ENCODE data around the gene NEB. TPM values are rescaled to one million over a fixed set of nuclear protein-coding genes. Genes with fewer than 3 reads are reported as not detected.
"Not testable (repeated sequence)": the region's sequence is repeated elsewhere in the genome, so short reads cannot be mapped to it uniquely, and the experiment has no call there.

Gene NEB
- total RNA-seq, 5 donors from 2014 or later (not counting 1 experiment from before 2014, with no cell fraction given) = 0.91 to 1.4 (median 1.3) TPM

DNA sequence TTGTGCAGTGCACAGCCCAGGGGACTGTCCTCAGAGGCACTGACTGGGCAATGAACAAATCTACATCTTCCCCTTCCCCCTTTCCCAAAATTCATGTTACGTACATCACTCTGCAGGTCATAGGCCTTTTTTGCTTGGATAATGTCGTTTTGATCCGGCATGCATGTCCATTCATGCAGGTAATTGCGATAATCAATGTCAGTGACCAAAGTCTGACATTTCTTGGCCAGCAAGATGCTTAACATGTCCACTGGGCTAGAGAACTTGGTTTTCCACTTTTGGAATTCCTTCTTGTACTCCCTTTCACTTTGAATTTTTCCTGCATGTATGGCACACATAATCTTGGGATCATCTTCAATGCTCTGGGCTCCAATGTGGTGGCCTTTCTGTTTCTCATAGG, 124.6 kb downstream of the NEB start:
- H3K9me3 Mint-ChIP-seq = no peaks in the 10 kb centered on the region

DNA sequence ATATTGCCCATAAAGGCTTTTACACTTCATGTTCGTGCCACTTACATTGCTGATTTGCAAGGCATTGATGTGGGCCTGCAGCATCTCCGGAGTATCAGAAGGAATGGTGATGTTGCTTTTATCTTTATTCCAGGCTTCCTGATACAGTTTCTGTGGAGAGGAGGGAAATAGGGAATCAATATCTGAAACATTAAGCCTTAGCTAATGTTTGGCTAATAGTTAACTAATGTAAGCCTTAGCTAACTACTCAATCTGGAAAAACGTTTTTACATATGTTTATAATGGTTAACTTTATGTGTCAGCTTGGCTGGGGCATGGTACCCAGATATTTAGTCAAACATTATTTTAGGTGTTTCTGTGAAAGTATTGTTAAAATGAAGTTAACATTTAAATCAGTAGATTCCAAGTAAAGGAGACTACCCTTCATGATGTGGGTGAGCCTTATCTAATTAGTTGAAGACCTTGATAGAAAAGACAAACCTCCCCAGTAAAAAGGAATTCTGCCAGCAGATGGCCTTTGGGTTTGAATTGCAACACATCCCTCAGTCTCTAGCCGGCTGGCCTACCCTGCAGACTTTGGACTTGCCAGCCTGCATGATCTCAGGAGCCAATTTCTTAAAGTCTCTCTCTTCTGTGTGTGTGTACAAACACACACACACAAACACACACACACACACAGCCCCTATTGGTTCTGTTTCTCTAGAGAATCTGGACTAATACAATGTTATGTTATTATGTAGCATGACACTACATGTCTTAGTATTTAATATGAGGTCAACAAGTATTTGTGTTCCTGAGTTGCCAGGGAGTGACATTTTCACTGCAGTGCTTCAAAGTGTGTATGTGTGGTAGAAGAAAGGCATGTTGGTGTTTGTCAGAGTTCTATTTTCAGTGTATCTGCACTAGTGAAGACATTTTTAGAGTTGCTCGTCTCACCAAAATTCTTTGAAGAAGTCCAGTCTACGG, 126.5 kb downstream of the NEB start:
- H3K36me3 ChIP-seq (ENCODE audit: control insufficient read depth in 2 of 2, extremely low read depth in 1 of 2, insufficient read depth in 1 of 2, low read length in 1 of 2); H3K9me3 ChIP-seq; H3K27ac ChIP-seq (ENCODE audit: low read length); H3K27ac Mint-ChIP-seq; DNase-seq; H3K4me3 ChIP-seq (ENCODE audit: control insufficient read depth in 1 of 2, extremely low read depth in 1 of 2, low read length in 1 of 2); ATAC-seq (replicated peaks in 1 of 4); H3K27me3 ChIP-seq (replicated peaks in 1 of 2; ENCODE audit: control insufficient read depth in 2 of 2, extremely low read depth in 1 of 2, insufficient read depth in 2 of 2, low read length in 1 of 2); H3K4me1 ChIP-seq (ENCODE audit: control insufficient read depth in 1 of 2, extremely low read depth in 1 of 2, insufficient read depth in 2 of 2, low read length in 2 of 2); H3K27me3 Mint-ChIP-seq; POLR2A ChIA-PET; H3K4me3 Mint-ChIP-seq; CTCF ChIA-PET; H3K36me3 Mint-ChIP-seq; H3K9me3 Mint-ChIP-seq; H3K4me1 Mint-ChIP-seq: not testable (repeated sequence)
- WGBS (ENCODE audit: insufficient coverage) = no CpG with 5 or more reads among the region's 6 CpGs

More for the DNA sequence above, 124.6 kb downstream of the NEB start:
- H3K4me3 Mint-ChIP-seq = no peak overlapping the region
- Histone ChIP-seq H3K27me3 (replicated peaks in 1 of 2; ENCODE audit: control insufficient read depth in 2 of 2, extremely low read depth in 1 of 2, insufficient read depth in 2 of 2, low read length in 1 of 2) (no peaks in the 10 kb centered on the region), H3K4me3 (ENCODE audit: control insufficient read depth in 1 of 2, extremely low read depth in 1 of 2, low read length in 1 of 2) (no peak overlapping the region), H3K36me3 (ENCODE audit: control insufficient read depth in 2 of 2, extremely low read depth in 1 of 2, insufficient read depth in 1 of 2, low read length in 1 of 2) (no peaks in the 10 kb centered on the region), H3K27ac (ENCODE audit: low read length) (no peak overlapping the region), H3K9me3 (no peaks in the 10 kb centered on the region), H3K4me1 (ENCODE audit: control insufficient read depth in 1 of 2, extremely low read depth in 1 of 2, insufficient read depth in 2 of 2, low read length in 2 of 2) (no peaks in the 10 kb centered on the region)
- peaks cover 8 to 13% (median 8%) of the 10 kb centered on the region in 3 donors for H3K4me1 Mint-ChIP-seq
- ChIA-PET POLR2A (no interaction called here), CTCF (no interaction called here)
- ATAC-seq (replicated peaks in 1 of 4) (no peak), DNase-seq (no peak)
- H3K27ac Mint-ChIP-seq = no peak overlapping the region
- WGBS (ENCODE audit: insufficient coverage) = 96% methylated on average over 4 of the region's 4 CpGs
- H3K36me3 Mint-ChIP-seq = no peaks in the 10 kb centered on the region
- H3K27me3 Mint-ChIP-seq = no peaks in the 10 kb centered on the region

DNA sequence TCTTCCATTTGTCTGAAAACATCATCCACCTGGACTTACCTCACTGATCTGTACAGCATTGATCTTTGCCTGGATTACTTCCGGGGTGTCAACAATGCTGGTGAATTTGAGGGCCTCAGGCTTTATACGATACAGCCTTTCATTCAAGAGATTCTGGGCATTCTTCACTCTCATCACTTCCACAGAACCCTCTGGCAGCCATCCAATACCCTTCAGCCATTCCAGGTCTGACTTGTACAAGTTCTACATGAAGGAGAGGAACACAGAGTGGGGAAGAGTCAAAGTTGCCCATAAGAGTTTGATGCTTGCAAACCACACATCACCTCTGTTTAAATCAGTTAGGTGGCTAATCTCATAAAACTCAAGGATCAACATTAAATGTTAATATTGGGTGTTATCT, 130.7 kb downstream of the NEB start:
- H3K36me3 Mint-ChIP-seq; H3K4me1 ChIP-seq (ENCODE audit: control insufficient read depth in 1 of 2, extremely low read depth in 1 of 2, insufficient read depth in 2 of 2, low read length in 2 of 2); H3K27me3 ChIP-seq (replicated peaks in 1 of 2; ENCODE audit: control insufficient read depth in 2 of 2, extremely low read depth in 1 of 2, insufficient read depth in 2 of 2, low read length in 1 of 2); H3K36me3 ChIP-seq (ENCODE audit: control insufficient read depth in 2 of 2, extremely low read depth in 1 of 2, insufficient read depth in 1 of 2, low read length in 1 of 2); H3K4me1 Mint-ChIP-seq; H3K9me3 ChIP-seq; H3K4me3 ChIP-seq (ENCODE audit: control insufficient read depth in 1 of 2, extremely low read depth in 1 of 2, low read length in 1 of 2); H3K27me3 Mint-ChIP-seq; ATAC-seq (replicated peaks in 1 of 4); H3K9me3 Mint-ChIP-seq; CTCF ChIA-PET; H3K4me3 Mint-ChIP-seq; DNase-seq; H3K27ac Mint-ChIP-seq; POLR2A ChIA-PET; H3K27ac ChIP-seq (ENCODE audit: low read length): not testable (repeated sequence)
- WGBS (ENCODE audit: insufficient coverage) = no CpG with 5 or more reads among the region's 2 CpGs

DNA sequence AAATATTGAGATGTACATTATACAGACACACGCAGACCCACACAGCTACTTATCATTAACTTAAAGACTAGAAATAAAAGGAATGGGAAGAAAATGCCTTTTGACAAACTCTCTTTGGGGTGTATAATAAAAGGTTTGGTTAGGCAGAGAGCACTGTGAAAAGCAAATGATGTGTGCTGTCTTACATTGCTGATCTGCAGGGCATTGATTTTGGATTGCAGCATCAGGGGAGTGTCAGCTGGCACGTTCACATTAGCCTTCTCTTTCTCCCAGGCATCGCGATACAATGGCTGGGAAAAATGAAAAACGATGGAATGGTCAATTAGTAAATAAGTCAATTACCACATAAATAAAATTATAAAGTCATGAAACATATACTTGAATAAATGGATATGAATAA, 131.9 kb downstream of the NEB start:
- H3K4me3 Mint-ChIP-seq; H3K4me3 ChIP-seq (ENCODE audit: control insufficient read depth in 1 of 2, extremely low read depth in 1 of 2, low read length in 1 of 2); H3K27ac Mint-ChIP-seq; H3K27me3 ChIP-seq (replicated peaks in 1 of 2; ENCODE audit: control insufficient read depth in 2 of 2, extremely low read depth in 1 of 2, insufficient read depth in 2 of 2, low read length in 1 of 2); ATAC-seq (replicated peaks in 1 of 4); H3K36me3 Mint-ChIP-seq; POLR2A ChIA-PET; H3K36me3 ChIP-seq (ENCODE audit: control insufficient read depth in 2 of 2, extremely low read depth in 1 of 2, insufficient read depth in 1 of 2, low read length in 1 of 2); H3K4me1 ChIP-seq (ENCODE audit: control insufficient read depth in 1 of 2, extremely low read depth in 1 of 2, insufficient read depth in 2 of 2, low read length in 2 of 2); CTCF ChIA-PET; H3K9me3 Mint-ChIP-seq; H3K27ac ChIP-seq (ENCODE audit: low read length); DNase-seq; H3K9me3 ChIP-seq; H3K4me1 Mint-ChIP-seq; H3K27me3 Mint-ChIP-seq: not testable (repeated sequence)
- WGBS (ENCODE audit: insufficient coverage) = no CpG with 5 or more reads among the region's 5 CpGs

- POLR2A ChIA-PET; DNase-seq; H3K9me3 Mint-ChIP-seq; H3K27ac ChIP-seq (ENCODE audit: low read length); H3K27me3 ChIP-seq (replicated peaks in 1 of 2; ENCODE audit: control insufficient read depth in 2 of 2, extremely low read depth in 1 of 2, insufficient read depth in 2 of 2, low read length in 1 of 2); H3K27me3 Mint-ChIP-seq; H3K4me3 ChIP-seq (ENCODE audit: control insufficient read depth in 1 of 2, extremely low read depth in 1 of 2, low read length in 1 of 2); H3K27ac Mint-ChIP-seq; CTCF ChIA-PET; H3K4me1 Mint-ChIP-seq; H3K9me3 ChIP-seq; H3K4me3 Mint-ChIP-seq; H3K36me3 ChIP-seq (ENCODE audit: control insufficient read depth in 2 of 2, extremely low read depth in 1 of 2, insufficient read depth in 1 of 2, low read length in 1 of 2); H3K36me3 Mint-ChIP-seq; H3K4me1 ChIP-seq (ENCODE audit: control insufficient read depth in 1 of 2, extremely low read depth in 1 of 2, insufficient read depth in 2 of 2, low read length in 2 of 2): not testable (repeated sequence)
- no CpG with 5 or more reads among the region's 4 CpGs for WGBS (ENCODE audit: insufficient coverage)
- ATAC-seq (replicated peaks in 1 of 4) = peak in 2 of 4 experiments; percentile 52 to 54
Observed at GRCh38 chr2:151601803-151602202, 132.5 kb downstream of the NEB start.

- H3K9me3 Mint-ChIP-seq; CTCF ChIA-PET; H3K36me3 Mint-ChIP-seq; DNase-seq; POLR2A ChIA-PET; H3K4me3 Mint-ChIP-seq; ATAC-seq (replicated peaks in 1 of 4); H3K36me3 ChIP-seq (ENCODE audit: control insufficient read depth in 2 of 2, extremely low read depth in 1 of 2, insufficient read depth in 1 of 2, low read length in 1 of 2); H3K9me3 ChIP-seq; H3K4me1 ChIP-seq (ENCODE audit: control insufficient read depth in 1 of 2, extremely low read depth in 1 of 2, insufficient read depth in 2 of 2, low read length in 2 of 2); H3K27ac ChIP-seq (ENCODE audit: low read length); H3K27me3 ChIP-seq (replicated peaks in 1 of 2; ENCODE audit: control insufficient read depth in 2 of 2, extremely low read depth in 1 of 2, insufficient read depth in 2 of 2, low read length in 1 of 2); H3K4me3 ChIP-seq (ENCODE audit: control insufficient read depth in 1 of 2, extremely low read depth in 1 of 2, low read length in 1 of 2); H3K27me3 Mint-ChIP-seq; H3K27ac Mint-ChIP-seq; H3K4me1 Mint-ChIP-seq: not testable (repeated sequence)
- WGBS (ENCODE audit: insufficient coverage) = no CpG with 5 or more reads among the region's 4 CpGs
Observed at GRCh38 chr2:151596903-151597608, 137.2 kb downstream of the NEB start.

Data from T-cell (primary cell).